DMS53 treated with DMSO at 0.1 percent for 48 hours (cell line): Measurements from ENCODE around the gene AGPAT2.

Experiments used
- DNase-seq: peaks from one replicate; lab custom pipeline; 2025; ENCODE audit not compliant: unreplicated experiment; lab: John Stamatoyannopoulos, UW

AGPAT2 gene

GRCh38 chr9:136629001-136629878 lies 58.0 kb downstream of the AGPAT2 start:
- no peak for DNase-seq

- DNase-seq = no peak
These were observed 59.0 kb downstream of the AGPAT2 start for GRCh38 chr9:136628268-136628667.

- DNase-seq = no peak
These were observed 59.6 kb downstream of the AGPAT2 start for GRCh38 chr9:136627703-136628102.

GRCh38 chr9:136626740-136627642 lies 60.3 kb downstream of the AGPAT2 start:
- DNase-seq = no peak

GRCh38 chr9:136626066-136626725 lies 61.1 kb downstream of the AGPAT2 start:
- no peak for DNase-seq

- no peak for DNase-seq
These were observed 61.9 kb downstream of the AGPAT2 start for GRCh38 chr9:136625101-136626065.

GRCh38 chr9:136624184-136624951 lies 62.9 kb downstream of the AGPAT2 start:
- DNase-seq = no peak

GRCh38 chr9:136623842-136624183 lies 63.4 kb downstream of the AGPAT2 start:
- DNase-seq = no peak
